Liver (tissue), 9 donors: ENCODE data around the gene FAP. TPM values are rescaled to one million over a fixed set of nuclear protein-coding genes. Genes with fewer than 3 reads are reported as not detected.

ENCODE experiments used
- DNase-seq: peaks from one replicate; pipeline ENCODE4 v3.0.0-alpha.2; 2017; ENCODE audit warnings: low spot score
- H3K27ac ChIP-seq, 2 donors: one replicate each; pipeline ENCODE4 v1.7.0; 2013; ENCODE audit warnings: inconsistent platforms in 2 of 2, low read length in 2 of 2, control low read depth in 1 of 2, low read depth in 1 of 2, mild to moderate bottlenecking in 1 of 2
- H3K27me3 ChIP-seq, 4 donors: one replicate each; pipeline versions ENCODE4 v1.6.1 to v1.7.0; 2013; ENCODE audit warnings: low read length in 3 of 4, inconsistent platforms in 1 of 4, mild to moderate bottlenecking in 1 of 4, moderate library complexity in 1 of 4; ENCODE audit not compliant: control insufficient read depth in 4 of 4, insufficient read depth in 4 of 4
- H3K36me3 ChIP-seq, 4 donors: one replicate each; pipeline versions ENCODE4 v1.6.1 to v1.7.0; 2013; ENCODE audit warnings: low read length in 3 of 4, mild to moderate bottlenecking in 3 of 4, low read depth in 1 of 4, moderate library complexity in 1 of 4; ENCODE audit not compliant: control insufficient read depth in 4 of 4, insufficient read depth in 3 of 4
- H3K4me1 ChIP-seq, 4 donors: one replicate each; pipeline versions ENCODE4 v1.6.1 to v1.7.0; 2013; ENCODE audit warnings: low read length in 3 of 4, mild to moderate bottlenecking in 3 of 4, moderate library complexity in 1 of 4; ENCODE audit not compliant: control insufficient read depth in 4 of 4, insufficient read depth in 4 of 4
- H3K4me3 ChIP-seq, 3 donors: one replicate each; pipeline versions ENCODE4 v1.6.1 to v1.7.0; 2013; ENCODE audit warnings: low read length in 3 of 3, control low read depth in 1 of 3, low read depth in 1 of 3, mild to moderate bottlenecking in 1 of 3
- H3K9ac ChIP-seq, 2 donors: one replicate each; pipeline ENCODE4 v1.7.0; 2013; ENCODE audit warnings: low read length in 2 of 2, mild to moderate bottlenecking in 2 of 2, moderate library complexity in 2 of 2, control low read depth in 1 of 2, low read depth in 1 of 2
- H3K9me3 ChIP-seq, 4 donors: one replicate each; pipeline versions ENCODE4 v1.6.1 to v1.7.0; 2013; ENCODE audit warnings: low read length in 3 of 4; ENCODE audit not compliant: control insufficient read depth in 4 of 4
- ATF3 ChIP-seq: IDR thresholded peaks from 2 replicates; pipeline ENCODE4 v1.6.1; 2016; ENCODE audit warnings: antibody characterized with exemption
- CTCF ChIP-seq: fragments of 150-350 bp; IDR thresholded peaks from 2 replicates; pipeline ENCODE4 v1.5.1; 2017; ENCODE audit warnings: improper control_type of control experiment, low read depth, low read length; ENCODE audit not compliant: missing input control
- EGR1 ChIP-seq, 2 donors: IDR thresholded peaks; 2 replicates each; pipeline ENCODE4 v1.6.1; 2016 to 2018; ENCODE audit warnings: antibody characterized with exemption in 2 of 2, low read depth in 2 of 2
- FOXA1 ChIP-seq: IDR thresholded peaks from 2 replicates; pipeline ENCODE4 v1.6.1; 2016; ENCODE audit warnings: antibody characterized with exemption
- FOXA2 ChIP-seq: IDR thresholded peaks from 2 replicates; pipeline ENCODE4 v1.6.1; 2016; ENCODE audit warnings: antibody characterized with exemption
- GABPA ChIP-seq, 2 donors: IDR thresholded peaks in 1 of 2; conservative IDR thresholded peaks in 1 of 2; 2 replicates each; pipeline ENCODE4 v1.6.1; 2016; ENCODE audit warnings: antibody characterized with exemption in 2 of 2, mild to moderate bottlenecking in 1 of 2, moderate library complexity in 1 of 2
- HNF4A ChIP-seq, 2 donors: conservative IDR thresholded peaks; 2 replicates each; pipeline ENCODE4 v1.6.1; 2016; ENCODE audit warnings: antibody characterized with exemption in 2 of 2, mild to moderate bottlenecking in 2 of 2
- HNF4G ChIP-seq: IDR thresholded peaks from 2 replicates; pipeline ENCODE4 v1.6.1; 2016; ENCODE audit warnings: antibody characterized with exemption
- JUND ChIP-seq, 2 donors: IDR thresholded peaks; 2 replicates each; pipeline ENCODE4 v1.6.1; 2016; ENCODE audit warnings: antibody characterized with exemption in 2 of 2
- MAX ChIP-seq: IDR thresholded peaks from 2 replicates; pipeline ENCODE4 v1.6.1; 2016; ENCODE audit warnings: antibody characterized with exemption
- NR2F2 ChIP-seq: IDR thresholded peaks from 2 replicates; pipeline ENCODE4 v1.6.1; 2016; ENCODE audit warnings: antibody characterized with exemption
- RAD21 ChIP-seq, 2 donors: IDR thresholded peaks; 2 replicates each; pipeline ENCODE4 v1.6.1; 2016; ENCODE audit warnings: antibody characterized with exemption in 2 of 2, mild to moderate bottlenecking in 2 of 2
- REST ChIP-seq: IDR thresholded peaks from 2 replicates; pipeline ENCODE4 v1.6.1; 2016; ENCODE audit warnings: antibody characterized with exemption, mild to moderate bottlenecking
- RXRA ChIP-seq, 2 donors: IDR thresholded peaks; 2 replicates each; pipeline ENCODE4 v1.6.1; 2017 to 2018; ENCODE audit warnings: antibody characterized with exemption in 2 of 2, mild to moderate bottlenecking in 1 of 2
- SP1 ChIP-seq: IDR thresholded peaks from 2 replicates; pipeline ENCODE4 v1.6.1; 2018; ENCODE audit warnings: antibody characterized with exemption, mild to moderate bottlenecking
- TAF1 ChIP-seq: conservative IDR thresholded peaks from 2 replicates; pipeline ENCODE4 v1.6.1; 2016; ENCODE audit warnings: antibody characterized with exemption, mild to moderate bottlenecking
- YY1 ChIP-seq: IDR thresholded peaks from 2 replicates; pipeline ENCODE4 v1.6.1; 2016; ENCODE audit warnings: antibody characterized with exemption, mild to moderate bottlenecking
- ZBTB33 ChIP-seq: IDR thresholded peaks from 2 replicates; pipeline ENCODE4 v1.6.1; 2016; ENCODE audit warnings: antibody characterized with exemption
- WGBS: extraction: QIAGEN DNeasy Blood & Tissue Kit; methylation state at CpG from one replicate; pipeline ENCODE4 v1.1.7; 2013; 5-methylcytosine and 5-hydroxymethylcytosine counted together
- polyA plus RNA-seq, 2 donors: library from polyadenylated mRNA; stranded (reverse) in 1 of 2; unstranded in 1 of 2; fragments of 200-250 nt in 1 of 2; fragments of >200 nt in 1 of 2; fragmentation: Nextera tagmentation in 1 of 2; extraction: Ambion mirVana in 1 of 2; gene quantifications; one replicate each; pipeline versions ENCODE4 v1.2.1 to v1.2.3, GENCODE V29; 2013 to 2015
- total RNA-seq, 2 donors: library from RNA; depleted of rRNA; stranded (reverse); fragments of >200 nt; gene quantifications; one replicate each; pipeline ENCODE4 v1.2.3, GENCODE V29; 2014
- donor health status: healthy.
- donor health status: healthy.
- donor health status: healthy.
- donor health status: healthy.
- donor health status: healthy.

FAP gene
- total and polyA plus RNA-seq, 4 donors, result 0.10 to 0.42 (median 0.23) TPM

- Histone ChIP-seq H3K4me3 (no peak overlapping the region), H3K27me3 (no peaks in the 10 kb centered on the region), H3K4me1 (no peaks in the 10 kb centered on the region), H3K27ac (no peak overlapping the region), H3K36me3 (no peaks in the 10 kb centered on the region), H3K9me3 (no peaks in the 10 kb centered on the region), H3K9ac (no peak overlapping the region)
- no peak for DNase-seq
- 67% methylated on average over 1 of the region's 1 CpG for WGBS
- TF ChIP-seq GABPA (IDR thresholded peaks at IDR 0.05 in 1 of 2, conservative IDR thresholded peaks at IDR 0.05 in 1 of 2) (no peak), FOXA1 (no peak), YY1 (no peak), CTCF (no peak), HNF4A (conservative IDR thresholded peaks at IDR 0.05) (no peak), SP1 (no peak), TAF1 (no peak), HNF4G (no peak), FOXA2 (no peak), JUND (IDR thresholded peaks at IDR 0.05) (no peak), RAD21 (IDR thresholded peaks at IDR 0.05) (no peak), ATF3 (no peak), MAX (no peak), EGR1 (IDR thresholded peaks at IDR 0.05; ENCODE audit: low read depth in 2 of 2) (no peak), RXRA (IDR thresholded peaks at IDR 0.05) (no peak), ZBTB33 (no peak), REST (no peak), NR2F2 (no peak)
Observed at GRCh38 chr2:162199913-162200312, 43.3 kb downstream of the FAP start.
